Astrocyte (in vitro differentiated cells and primary cell): ENCODE results near the gene ENTR1. TPM values are rescaled to one million over a fixed set of nuclear protein-coding genes. Genes with fewer than 3 reads are reported as not detected.

Experiments
- DNase-seq: peaks from one replicate; pipeline ENCODE4 v3.0.0-alpha.2; 2010; ENCODE audit warnings: low read depth
- FAIRE-seq: peaks from 2 replicates; lab custom pipeline; 2011; peaks lifted over from hg19 to GRCh38; lab: Jason Lieb, UNC
- H2AFZ ChIP-seq: 2 replicates; pipeline ENCODE4 v1.6.0; 2012; ENCODE audit warnings: low read depth, low read length, inconsistent platforms
- H3K27ac ChIP-seq: 2 replicates; pipeline ENCODE4 v1.5.1; 2011; ENCODE audit warnings: low read depth, low read length, inconsistent platforms
- H3K27me3 ChIP-seq: 2 replicates; pipeline ENCODE4 v1.6.0; 2011; ENCODE audit warnings: low read length, inconsistent platforms; ENCODE audit not compliant: insufficient read depth
- H3K36me3 ChIP-seq: 2 replicates; pipeline ENCODE4 v1.5.1; 2011; ENCODE audit warnings: low read length, inconsistent platforms; ENCODE audit not compliant: insufficient read depth
- H3K4me1 ChIP-seq: 2 replicates; pipeline ENCODE4 v1.5.1; 2011; ENCODE audit warnings: low read length, inconsistent platforms; ENCODE audit not compliant: insufficient read depth
- H3K4me2 ChIP-seq: 2 replicates; pipeline ENCODE4 v1.6.0; 2012; ENCODE audit warnings: low read length, inconsistent platforms
- H3K4me3 ChIP-seq: 2 replicates; pipeline ENCODE4 v1.5.1; 2011; ENCODE audit warnings: low read depth, mild to moderate bottlenecking, low read length, inconsistent platforms; ENCODE audit not compliant: insufficient read depth
- H3K79me2 ChIP-seq: 2 replicates; pipeline ENCODE4 v1.6.0; 2012; ENCODE audit warnings: mild to moderate bottlenecking, low read length, inconsistent platforms; ENCODE audit not compliant: insufficient read depth
- H3K9ac ChIP-seq: 2 replicates; pipeline ENCODE4 v1.6.0; 2012; ENCODE audit warnings: mild to moderate bottlenecking, low read length, inconsistent platforms
- H3K9me3 ChIP-seq: 2 replicates; pipeline ENCODE4 v1.5.1; 2012; ENCODE audit warnings: low read depth, mild to moderate bottlenecking, low read length, inconsistent platforms; ENCODE audit not compliant: insufficient read depth
- H4K20me1 ChIP-seq: 2 replicates; pipeline ENCODE4 v1.6.0; 2012; ENCODE audit warnings: low read length, inconsistent platforms; ENCODE audit not compliant: insufficient read depth
- H3K27ac Mint-ChIP-seq: one replicate; pipeline ENCODE4 v1.8.0; 2021; ENCODE audit warnings: mild to moderate bottlenecking, mixed read lengths; ENCODE audit not compliant: unreplicated experiment
- H3K27me3 Mint-ChIP-seq: one replicate; pipeline ENCODE4 v1.8.0; 2021; ENCODE audit warnings: low read depth, mixed read lengths; ENCODE audit not compliant: unreplicated experiment
- H3K36me3 Mint-ChIP-seq: one replicate; pipeline ENCODE4 v1.8.0; 2021; ENCODE audit warnings: low read depth, mixed read lengths; ENCODE audit not compliant: unreplicated experiment
- H3K4me1 Mint-ChIP-seq: one replicate; pipeline ENCODE4 v1.8.0; 2021; ENCODE audit warnings: low read depth, mixed read lengths; ENCODE audit not compliant: unreplicated experiment
- H3K4me3 Mint-ChIP-seq: one replicate; pipeline ENCODE4 v1.8.0; 2021; ENCODE audit warnings: mild to moderate bottlenecking, moderate library complexity, mixed read lengths; ENCODE audit not compliant: unreplicated experiment
- H3K9me3 Mint-ChIP-seq: one replicate; pipeline ENCODE4 v1.8.0; 2021; ENCODE audit warnings: mild to moderate bottlenecking, mixed read lengths; ENCODE audit not compliant: unreplicated experiment
- EZH2 ChIP-seq: IDR thresholded peaks from 2 replicates; pipeline ENCODE4 v1.6.1; 2012; ENCODE audit warnings: mild to moderate bottlenecking, low read length, inconsistent platforms; ENCODE audit not compliant: insufficient read depth
- total RNA-seq: library from RNA; stranded (reverse); gene quantifications from 2 replicates; pipeline ENCODE4 v1.2.1, GENCODE V29; 2021
- TF ChIP-seq, protein P1 (sequence below): IDR thresholded peaks from 2 replicates; pipeline ENCODE4 v1.5.1; 2011; ENCODE audit warnings: low read depth, mild to moderate bottlenecking, inconsistent platforms, low read length, moderate library complexity; ENCODE audit not compliant: insufficient read depth

ENTR1 gene
- total RNA-seq, 1 donor from 2014 or later: 71.7 TPM

DNA sequence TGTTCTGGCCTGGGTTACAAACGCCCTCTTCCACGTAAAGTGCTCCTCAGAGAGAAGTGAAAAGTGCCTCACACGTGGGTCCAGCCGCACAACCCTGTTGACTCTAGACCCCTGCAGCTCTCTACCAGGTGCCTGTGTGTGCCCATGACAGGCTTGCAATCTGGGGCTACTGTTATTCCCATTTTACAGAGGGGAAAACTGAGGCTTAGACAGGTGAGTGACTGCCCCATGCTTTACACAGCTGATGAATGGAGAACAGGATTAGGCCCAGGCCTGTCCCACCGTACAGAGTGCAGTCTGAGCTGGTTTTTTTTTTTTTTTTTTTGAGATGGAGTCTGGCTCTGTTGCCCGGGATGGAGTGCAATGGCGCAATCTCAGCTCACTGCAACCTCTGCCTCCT lies 35.4 kb upstream of the ENTR1 start:
- peaks cover 80% of the 10 kb centered on the region for H4K20me1 ChIP-seq
- peaks cover 15% of the 10 kb centered on the region for H3K36me3 Mint-ChIP-seq
- H3K4me3 ChIP-seq: no peak overlapping the region
- H3K4me1 Mint-ChIP-seq: peaks cover 7% of the 10 kb centered on the region
- peaks cover 46% of the 10 kb centered on the region for H3K36me3 ChIP-seq
- no peak overlapping the region for H2AFZ ChIP-seq
- no peaks in the 10 kb centered on the region for H3K9me3 ChIP-seq
- no peaks in the 10 kb centered on the region for H3K27me3 ChIP-seq
- peaks cover 7% of the 10 kb centered on the region for H3K79me2 ChIP-seq
- no peak for DNase-seq
- TF ChIP-seq, protein P1, sequence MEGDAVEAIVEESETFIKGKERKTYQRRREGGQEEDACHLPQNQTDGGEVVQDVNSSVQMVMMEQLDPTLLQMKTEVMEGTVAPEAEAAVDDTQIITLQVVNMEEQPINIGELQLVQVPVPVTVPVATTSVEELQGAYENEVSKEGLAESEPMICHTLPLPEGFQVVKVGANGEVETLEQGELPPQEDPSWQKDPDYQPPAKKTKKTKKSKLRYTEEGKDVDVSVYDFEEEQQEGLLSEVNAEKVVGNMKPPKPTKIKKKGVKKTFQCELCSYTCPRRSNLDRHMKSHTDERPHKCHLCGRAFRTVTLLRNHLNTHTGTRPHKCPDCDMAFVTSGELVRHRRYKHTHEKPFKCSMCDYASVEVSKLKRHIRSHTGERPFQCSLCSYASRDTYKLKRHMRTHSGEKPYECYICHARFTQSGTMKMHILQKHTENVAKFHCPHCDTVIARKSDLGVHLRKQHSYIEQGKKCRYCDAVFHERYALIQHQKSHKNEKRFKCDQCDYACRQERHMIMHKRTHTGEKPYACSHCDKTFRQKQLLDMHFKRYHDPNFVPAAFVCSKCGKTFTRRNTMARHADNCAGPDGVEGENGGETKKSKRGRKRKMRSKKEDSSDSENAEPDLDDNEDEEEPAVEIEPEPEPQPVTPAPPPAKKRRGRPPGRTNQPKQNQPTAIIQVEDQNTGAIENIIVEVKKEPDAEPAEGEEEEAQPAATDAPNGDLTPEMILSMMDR: no peak
- no peak for TF ChIP-seq EZH2
- no peak overlapping the region for H3K9ac ChIP-seq
- no peak overlapping the region for H3K27ac Mint-ChIP-seq
- H3K4me2 ChIP-seq: no peak overlapping the region
- H3K4me3 Mint-ChIP-seq: no peak overlapping the region
- no peak for FAIRE-seq
- H3K4me1 ChIP-seq: peaks cover 21% of the 10 kb centered on the region
- no peaks in the 10 kb centered on the region for H3K9me3 Mint-ChIP-seq
- no peak overlapping the region for H3K27ac ChIP-seq
- no peaks in the 10 kb centered on the region for H3K27me3 Mint-ChIP-seq

DNA sequence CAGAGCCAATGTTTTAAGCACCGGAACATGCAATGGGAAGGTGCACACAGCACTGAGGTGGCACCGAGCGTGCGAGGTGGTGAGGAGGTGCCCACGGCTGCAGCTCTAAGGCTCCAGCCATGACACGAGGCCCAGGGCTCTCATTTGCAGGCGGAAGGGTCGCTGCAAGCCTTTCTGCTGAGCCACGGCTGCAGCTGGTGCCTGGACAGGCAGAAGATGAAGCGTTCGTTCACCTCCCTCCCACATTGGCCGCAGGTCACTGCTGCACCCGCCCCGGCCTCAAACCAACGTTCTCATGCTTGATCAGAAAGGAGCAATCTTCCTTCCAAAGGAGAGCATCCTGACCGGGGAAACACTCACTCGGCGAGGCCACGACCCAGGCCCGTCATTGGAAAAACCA lies 33.7 kb upstream of the ENTR1 start:
- no peak overlapping the region for H2AFZ ChIP-seq

DNA sequence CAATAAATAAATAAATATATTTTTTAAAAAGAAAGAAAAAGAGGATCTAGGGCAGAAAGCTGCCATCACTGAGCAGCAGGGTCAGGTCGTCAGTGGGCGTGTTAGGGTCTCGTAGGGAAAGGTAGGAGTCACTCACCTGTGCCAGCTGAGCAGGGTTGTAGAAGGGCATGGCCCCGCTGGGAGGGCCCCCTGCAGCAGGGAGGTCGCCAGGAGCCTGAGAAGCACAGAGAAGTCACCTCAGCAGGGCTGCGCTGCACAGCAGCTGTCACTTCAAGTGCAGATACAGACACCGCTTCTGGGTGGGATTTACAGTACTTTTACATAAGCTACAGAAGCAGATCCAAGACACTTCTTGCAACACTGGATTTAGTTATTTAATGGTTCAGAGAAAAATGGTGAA lies 33.3 kb upstream of the ENTR1 start:
- peaks cover 73% of the 10 kb centered on the region for H4K20me1 ChIP-seq
- H3K27ac ChIP-seq: no peak overlapping the region
- TF ChIP-seq, protein P1: no peak
- no peak for TF ChIP-seq EZH2
- no peaks in the 10 kb centered on the region for H3K9me3 ChIP-seq
- Mint-ChIP-seq H3K9me3 (no peaks in the 10 kb centered on the region), H3K36me3 (peaks cover 20% of the 10 kb centered on the region), H3K27me3 (no peaks in the 10 kb centered on the region), H3K27ac (no peak overlapping the region), H3K4me3 (no peak overlapping the region), H3K4me1 (peaks cover 8% of the 10 kb centered on the region)
- DNase-seq: no peak
- no peak overlapping the region for H2AFZ ChIP-seq
- no peaks in the 10 kb centered on the region for H3K27me3 ChIP-seq
- H3K79me2 ChIP-seq: peaks cover 20% of the 10 kb centered on the region
- no peak overlapping the region for H3K4me3 ChIP-seq
- H3K4me2 ChIP-seq: no peak overlapping the region
- FAIRE-seq: no peak
- H3K36me3 ChIP-seq: peaks cover 46% of the 10 kb centered on the region
- no peak overlapping the region for H3K9ac ChIP-seq
- H3K4me1 ChIP-seq: peaks cover 24% of the 10 kb centered on the region

More for the DNA sequence above, 33.7 kb upstream of the ENTR1 start:
- no peak overlapping the region for H3K4me3 Mint-ChIP-seq
- H3K36me3 ChIP-seq: peaks cover 50% of the 10 kb centered on the region
- peaks cover 20% of the 10 kb centered on the region for H3K36me3 Mint-ChIP-seq
- no peaks in the 10 kb centered on the region for H3K27me3 ChIP-seq
- peaks cover 77% of the 10 kb centered on the region for H4K20me1 ChIP-seq
- TF ChIP-seq EZH2: no peak
- TF ChIP-seq, protein P1: no peak
- no peak for FAIRE-seq
- no peak overlapping the region for H3K4me2 ChIP-seq
- no peak overlapping the region for H3K9ac ChIP-seq
- peaks cover 16% of the 10 kb centered on the region for H3K79me2 ChIP-seq
- no peak overlapping the region for H3K27ac ChIP-seq
- H3K4me3 ChIP-seq: no peak overlapping the region
- no peaks in the 10 kb centered on the region for H3K9me3 Mint-ChIP-seq
- H3K4me1 Mint-ChIP-seq: peaks cover 8% of the 10 kb centered on the region
- no peaks in the 10 kb centered on the region for H3K9me3 ChIP-seq
- H3K27me3 Mint-ChIP-seq: no peaks in the 10 kb centered on the region
- peaks cover 24% of the 10 kb centered on the region for H3K4me1 ChIP-seq
- no peak overlapping the region for H3K27ac Mint-ChIP-seq
- no peak for DNase-seq
